ENCODE results near the gene GRIA1. TPM values are rescaled to one million over a fixed set of nuclear protein-coding genes. Genes with fewer than 3 reads are reported as not detected.

The GRIA1 gene
- total and polyA plus RNA-seq, 5 donors from 2014 or later: not detected

DNA sequence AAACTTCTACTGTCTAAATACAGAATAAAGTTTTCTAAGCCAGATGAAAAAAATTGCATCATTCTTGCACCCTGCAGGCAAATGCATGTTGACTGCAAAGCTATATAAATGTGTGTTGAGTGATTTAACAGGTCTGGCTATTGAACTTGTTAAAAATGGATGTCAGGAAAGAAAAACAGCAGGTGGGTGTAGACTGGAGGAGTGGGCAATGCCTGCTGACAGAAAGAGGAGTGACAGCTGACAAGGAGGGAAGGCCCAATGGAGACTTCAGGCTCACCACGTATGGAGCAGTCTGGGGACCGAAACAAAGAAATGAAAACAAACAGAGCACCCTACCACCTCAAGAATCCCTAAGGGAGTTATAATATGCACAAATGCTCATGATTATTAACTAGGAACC lies 127.8 kb downstream of the GRIA1 start:
- ATAC-seq (ENCODE audit: low read depth in 2 of 2) (no peak), DNase-seq (no peak)
- no peaks in the 10 kb centered on the region for H3K27me3 ChIP-seq (ENCODE audit: control insufficient read depth, insufficient read depth, low read length)
- H3K4me1 Mint-ChIP-seq: no peaks in the 10 kb centered on the region
- H3K4me3 Mint-ChIP-seq: no peak overlapping the region
- no peak overlapping the region for H3K4me3 ChIP-seq (ENCODE audit: low read depth, low read length)
- peaks cover 0 to 4% (median 0%) of the 10 kb centered on the region in 7 donors for H3K9me3 Mint-ChIP-seq
- no peaks in the 10 kb centered on the region for H3K36me3 Mint-ChIP-seq
- no peaks in the 10 kb centered on the region for H3K9me3 ChIP-seq (ENCODE audit: control insufficient read depth in 2 of 2, low read length in 2 of 2)
- H3K27ac ChIP-seq (ENCODE audit: insufficient read depth, low read length, poor library complexity, severe bottlenecking): no peak overlapping the region
- no peaks in the 10 kb centered on the region for H3K36me3 ChIP-seq (ENCODE audit: control insufficient read depth, insufficient read depth, low read length)
- no peak overlapping the region for H3K27ac Mint-ChIP-seq
- H3K27me3 Mint-ChIP-seq: peaks cover 9% of the 10 kb centered on the region
- no peaks in the 10 kb centered on the region for H3K4me1 ChIP-seq (ENCODE audit: control insufficient read depth, insufficient read depth, low read length, poor library complexity, severe bottlenecking)

DNA sequence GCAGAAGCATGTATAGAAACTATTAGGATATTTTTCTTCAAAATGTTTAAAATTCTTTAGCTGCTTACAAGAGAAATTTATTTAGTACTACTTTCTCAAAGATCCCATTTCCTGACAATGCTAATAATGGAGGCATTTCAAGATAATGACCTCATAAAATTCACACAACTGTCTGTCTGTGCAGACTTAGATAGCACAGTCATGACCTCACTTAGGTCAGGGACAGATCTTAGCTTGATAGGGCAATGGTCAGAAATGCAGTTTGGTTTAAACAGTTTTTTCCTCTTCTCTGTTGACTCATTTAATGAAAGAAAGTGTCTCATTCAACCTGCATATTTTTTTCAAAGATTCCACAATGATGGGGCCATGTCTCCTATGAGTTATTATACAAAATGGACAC lies 128.4 kb downstream of the GRIA1 start:
- no peak for DNase-seq
- Histone ChIP-seq H3K27ac (ENCODE audit: insufficient read depth, low read length, poor library complexity, severe bottlenecking) (no peak overlapping the region), H3K36me3 (ENCODE audit: control insufficient read depth, insufficient read depth, low read length) (no peaks in the 10 kb centered on the region), H3K4me1 (ENCODE audit: control insufficient read depth, insufficient read depth, low read length, poor library complexity, severe bottlenecking) (no peaks in the 10 kb centered on the region), H3K27me3 (ENCODE audit: control insufficient read depth, insufficient read depth, low read length) (no peaks in the 10 kb centered on the region), H3K4me3 (ENCODE audit: low read depth, low read length) (no peak overlapping the region), H3K9me3 (ENCODE audit: control insufficient read depth in 2 of 2, low read length in 2 of 2) (no peaks in the 10 kb centered on the region)
- peaks cover 10% of the 10 kb centered on the region for H3K27me3 Mint-ChIP-seq
- no peak overlapping the region for H3K27ac Mint-ChIP-seq
- no peaks in the 10 kb centered on the region for H3K36me3 Mint-ChIP-seq
- H3K9me3 Mint-ChIP-seq: peaks cover 0 to 4% (median 0%) of the 10 kb centered on the region in 7 donors
- no peak overlapping the region for H3K4me3 Mint-ChIP-seq
- H3K4me1 Mint-ChIP-seq: no peaks in the 10 kb centered on the region
- no peak for ATAC-seq (ENCODE audit: low read depth in 2 of 2)

- ATAC-seq (ENCODE audit: low read depth in 2 of 2): no peak
- H3K27ac Mint-ChIP-seq: no peak overlapping the region
- H3K4me3 ChIP-seq (ENCODE audit: low read depth, low read length): no peak overlapping the region
- no peaks in the 10 kb centered on the region for H3K4me1 Mint-ChIP-seq
- H3K36me3 Mint-ChIP-seq: no peaks in the 10 kb centered on the region
- DNase-seq: no peak
- H3K36me3 ChIP-seq (ENCODE audit: control insufficient read depth, insufficient read depth, low read length): no peaks in the 10 kb centered on the region
- peaks cover 10% of the 10 kb centered on the region for H3K27me3 Mint-ChIP-seq
- H3K27me3 ChIP-seq (ENCODE audit: control insufficient read depth, insufficient read depth, low read length): no peaks in the 10 kb centered on the region
- H3K27ac ChIP-seq (ENCODE audit: insufficient read depth, low read length, poor library complexity, severe bottlenecking): no peak overlapping the region
- H3K4me3 Mint-ChIP-seq: no peak overlapping the region
- no peaks in the 10 kb centered on the region for H3K4me1 ChIP-seq (ENCODE audit: control insufficient read depth, insufficient read depth, low read length, poor library complexity, severe bottlenecking)
- H3K9me3 ChIP-seq (ENCODE audit: control insufficient read depth in 2 of 2, low read length in 2 of 2): no peaks in the 10 kb centered on the region
- peaks cover 0 to 4% (median 0%) of the 10 kb centered on the region in 7 donors for H3K9me3 Mint-ChIP-seq
These were observed 129.3 kb downstream of the GRIA1 start for GRCh38 chr5:153619771-153620170.

- H3K9me3 ChIP-seq (ENCODE audit: control insufficient read depth in 2 of 2, low read length in 2 of 2): no peaks in the 10 kb centered on the region
- Mint-ChIP-seq H3K27ac (no peak overlapping the region), H3K9me3 (peaks cover 0 to 1% (median 0%) of the 10 kb centered on the region in 7 donors), H3K4me1 (no peaks in the 10 kb centered on the region), H3K36me3 (no peaks in the 10 kb centered on the region), H3K27me3 (peaks cover 10% of the 10 kb centered on the region), H3K4me3 (no peak overlapping the region)
- H3K4me1 ChIP-seq (ENCODE audit: control insufficient read depth, insufficient read depth, low read length, poor library complexity, severe bottlenecking): no peaks in the 10 kb centered on the region
- H3K27me3 ChIP-seq (ENCODE audit: control insufficient read depth, insufficient read depth, low read length): no peaks in the 10 kb centered on the region
- no peak overlapping the region for H3K4me3 ChIP-seq (ENCODE audit: low read depth, low read length)
- DNase-seq (no peak), ATAC-seq (ENCODE audit: low read depth in 2 of 2) (no peak)
- H3K27ac ChIP-seq (ENCODE audit: insufficient read depth, low read length, poor library complexity, severe bottlenecking): no peak overlapping the region
- no peaks in the 10 kb centered on the region for H3K36me3 ChIP-seq (ENCODE audit: control insufficient read depth, insufficient read depth, low read length)
These were observed 132.7 kb downstream of the GRIA1 start for GRCh38 chr5:153623124-153623523.

- Histone ChIP-seq H3K9me3 (ENCODE audit: control insufficient read depth in 2 of 2, low read length in 2 of 2) (no peaks in the 10 kb centered on the region), H3K4me1 (ENCODE audit: control insufficient read depth, insufficient read depth, low read length, poor library complexity, severe bottlenecking) (no peaks in the 10 kb centered on the region), H3K4me3 (ENCODE audit: low read depth, low read length) (no peak overlapping the region), H3K27me3 (ENCODE audit: control insufficient read depth, insufficient read depth, low read length) (no peaks in the 10 kb centered on the region), H3K27ac (ENCODE audit: insufficient read depth, low read length, poor library complexity, severe bottlenecking) (no peak overlapping the region), H3K36me3 (ENCODE audit: control insufficient read depth, insufficient read depth, low read length) (no peaks in the 10 kb centered on the region)
- no peak for DNase-seq
- H3K36me3 Mint-ChIP-seq: no peaks in the 10 kb centered on the region
- no peak overlapping the region for H3K27ac Mint-ChIP-seq
- no peak overlapping the region for H3K4me3 Mint-ChIP-seq
- peaks cover 10% of the 10 kb centered on the region for H3K27me3 Mint-ChIP-seq
- no peaks in the 10 kb centered on the region for H3K4me1 Mint-ChIP-seq
- ATAC-seq (ENCODE audit: low read depth in 2 of 2): no peak
- peaks cover 0 to 1% (median 0%) of the 10 kb centered on the region in 7 donors for H3K9me3 Mint-ChIP-seq
These were observed 133.4 kb downstream of the GRIA1 start for GRCh38 chr5:153623751-153624450.

DNA sequence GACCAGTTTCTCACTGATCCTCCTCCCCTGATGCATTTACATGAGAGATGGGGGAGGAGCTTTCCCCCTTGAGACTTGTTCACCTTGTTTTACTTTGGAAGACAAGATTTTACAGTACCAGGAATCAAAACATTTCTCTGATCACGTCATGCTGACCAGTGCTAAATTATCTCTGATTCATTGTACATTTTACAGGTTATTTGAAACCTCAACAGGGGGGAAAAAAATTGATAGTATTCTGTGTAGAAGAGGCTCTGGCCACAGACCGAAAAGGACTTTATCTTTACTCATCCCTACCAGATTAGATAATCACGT lies 133.9 kb downstream of the GRIA1 start:
- DNase-seq (no peak), ATAC-seq (ENCODE audit: low read depth in 2 of 2) (no peak)
- no peaks in the 10 kb centered on the region for H3K4me1 ChIP-seq (ENCODE audit: control insufficient read depth, insufficient read depth, low read length, poor library complexity, severe bottlenecking)
- H3K4me3 ChIP-seq (ENCODE audit: low read depth, low read length): no peak overlapping the region
- Mint-ChIP-seq H3K4me1 (no peaks in the 10 kb centered on the region), H3K4me3 (no peak overlapping the region), H3K9me3 (peaks cover 0 to under 1% (median 0%) of the 10 kb centered on the region in 7 donors), H3K36me3 (no peaks in the 10 kb centered on the region), H3K27ac (no peak overlapping the region), H3K27me3 (peaks cover 6% of the 10 kb centered on the region)
- no peak overlapping the region for H3K27ac ChIP-seq (ENCODE audit: insufficient read depth, low read length, poor library complexity, severe bottlenecking)
- H3K36me3 ChIP-seq (ENCODE audit: control insufficient read depth, insufficient read depth, low read length): no peaks in the 10 kb centered on the region
- no peaks in the 10 kb centered on the region for H3K9me3 ChIP-seq (ENCODE audit: control insufficient read depth in 2 of 2, low read length in 2 of 2)
- H3K27me3 ChIP-seq (ENCODE audit: control insufficient read depth, insufficient read depth, low read length): no peaks in the 10 kb centered on the region

DNA sequence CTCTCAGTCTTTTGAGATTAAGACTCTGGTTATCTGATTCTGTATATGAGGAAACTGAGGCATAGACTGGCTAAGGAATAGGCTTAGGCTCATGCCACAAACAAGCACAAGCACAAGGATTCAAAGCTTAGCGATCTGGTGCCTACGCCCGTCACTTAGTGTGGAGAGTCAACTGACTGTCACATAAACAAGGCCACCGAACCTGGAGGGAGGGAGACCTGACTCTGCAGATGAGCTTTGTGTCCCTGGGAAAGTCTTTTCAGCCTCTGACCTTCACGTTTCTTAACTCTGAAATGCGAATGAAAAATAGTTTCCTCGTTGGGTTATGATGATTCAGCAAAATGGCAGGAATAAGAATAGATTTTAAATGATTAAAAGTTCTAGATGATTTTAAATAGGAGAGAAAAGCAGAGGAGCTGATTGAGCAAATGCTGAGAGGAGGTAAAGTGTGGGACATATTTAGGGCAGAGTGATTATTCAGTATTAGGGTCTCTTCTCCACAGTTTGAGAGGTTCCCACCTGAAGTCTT lies 135.4 kb downstream of the GRIA1 start:
- Mint-ChIP-seq H3K4me3 (no peak overlapping the region), H3K27me3 (peaks cover 5% of the 10 kb centered on the region), H3K27ac (no peak overlapping the region), H3K36me3 (no peaks in the 10 kb centered on the region), H3K4me1 (no peaks in the 10 kb centered on the region), H3K9me3 (no peaks in the 10 kb centered on the region)
- Histone ChIP-seq H3K36me3 (ENCODE audit: control insufficient read depth, insufficient read depth, low read length) (no peaks in the 10 kb centered on the region), H3K4me3 (ENCODE audit: low read depth, low read length) (no peak overlapping the region), H3K27ac (ENCODE audit: insufficient read depth, low read length, poor library complexity, severe bottlenecking) (no peak overlapping the region), H3K9me3 (ENCODE audit: control insufficient read depth in 2 of 2, low read length in 2 of 2) (no peaks in the 10 kb centered on the region), H3K27me3 (ENCODE audit: control insufficient read depth, insufficient read depth, low read length) (no peaks in the 10 kb centered on the region), H3K4me1 (ENCODE audit: control insufficient read depth, insufficient read depth, low read length, poor library complexity, severe bottlenecking) (no peaks in the 10 kb centered on the region)
- no peak for ATAC-seq (ENCODE audit: low read depth in 2 of 2)
- DNase-seq: no peak

- no peaks in the 10 kb centered on the region for H3K4me1 Mint-ChIP-seq
- no peak overlapping the region for H3K4me3 ChIP-seq (ENCODE audit: low read depth, low read length)
- no peaks in the 10 kb centered on the region for H3K27me3 ChIP-seq (ENCODE audit: control insufficient read depth, insufficient read depth, low read length)
- ATAC-seq (ENCODE audit: low read depth in 2 of 2): no peak
- H3K9me3 Mint-ChIP-seq: peaks cover 0 to 1% (median 0%) of the 10 kb centered on the region in 7 donors
- no peak overlapping the region for H3K4me3 Mint-ChIP-seq
- no peaks in the 10 kb centered on the region for H3K36me3 ChIP-seq (ENCODE audit: control insufficient read depth, insufficient read depth, low read length)
- H3K4me1 ChIP-seq (ENCODE audit: control insufficient read depth, insufficient read depth, low read length, poor library complexity, severe bottlenecking): no peaks in the 10 kb centered on the region
- H3K27ac ChIP-seq (ENCODE audit: insufficient read depth, low read length, poor library complexity, severe bottlenecking): no peak overlapping the region
- peaks cover 5% of the 10 kb centered on the region for H3K27me3 Mint-ChIP-seq
- no peak overlapping the region for H3K27ac Mint-ChIP-seq
- no peak for DNase-seq
- H3K9me3 ChIP-seq (ENCODE audit: control insufficient read depth in 2 of 2, low read length in 2 of 2): no peaks in the 10 kb centered on the region
- H3K36me3 Mint-ChIP-seq: no peaks in the 10 kb centered on the region
These were observed 136.4 kb downstream of the GRIA1 start for GRCh38 chr5:153626836-153627235.
